Measurements from ENCODE around the gene OXGR1. TPM values are rescaled to one million over a fixed set of nuclear protein-coding genes. Genes with fewer than 3 reads are reported as not detected.

The OXGR1 gene
- total and polyA plus RNA-seq, 2 of the 8 experiments (the other 6 are each of a cell fraction or from before 2014, with no cell fraction given) = 0.34 to 1.8 TPM

- TF ChIP-seq JUN (IDR thresholded peaks at IDR 0.05; ENCODE audit: low read depth, low read length) (no peak), NRF1 (IDR thresholded peaks at IDR 0.05; ENCODE audit: low read depth, low read length) (no peak), EP300 (IDR thresholded peaks at IDR 0.05; ENCODE audit: borderline replicate concordance in 1 of 2, low read depth in 2 of 2, low read length in 2 of 2) (no peak), POLR2AphosphoS5 (IDR thresholded peaks at IDR 0.05; ENCODE audit: low read depth, low read length) (no peak)
These were observed 7.4 kb upstream of the OXGR1 start (continued) for GRCh38 chr13:97001636-97002035.
